HepG2 (cell line): ENCODE measurements around the gene DDRGK1. TPM values are rescaled to one million over a fixed set of nuclear protein-coding genes. Genes with fewer than 3 reads are reported as not detected.

Experiments used
- ARNTL ChIP-seq: sonication (generic); formaldehyde crosslinking; IDR thresholded peaks from 2 replicates; pipeline ENCODE4 v1.4.0; 2020; ENCODE audit warnings: mild to moderate bottlenecking, missing genetic modification reagents
- FIP1L1 ChIP-seq: fragments of 200-400 bp; formaldehyde crosslinking; IDR thresholded peaks from 2 replicates; pipeline ENCODE4 v1.6.1; 2018; ENCODE audit warnings: low read depth, mild to moderate bottlenecking, low read length, moderate library complexity, borderline replicate concordance; ENCODE audit not compliant: insufficient read depth
- GABPB1 ChIP-seq: IDR thresholded peaks from 2 replicates; pipeline ENCODE4 v1.6.1; 2016; ENCODE audit warnings: mild to moderate bottlenecking, missing genetic modification reagents, moderate library complexity, missing compliant biosample characterization
- KDM5A ChIP-seq: fragments of 200-600 bp; sonication (generic); IDR thresholded peaks from 2 replicates; pipeline ENCODE4 v1.7.0; 2018; ENCODE audit warnings: antibody characterized with exemption, mild to moderate bottlenecking, low read length, borderline replicate concordance
- KLF16 ChIP-seq, 2 experiments: sonication (generic) in 1 of 2; formaldehyde crosslinking in 1 of 2; IDR thresholded peaks; 2 replicates each; pipeline versions ENCODE4 v1.6.1 to v1.8.0; 2016 to 2023; ENCODE audit warnings: missing genetic modification reagents in 2 of 2, missing compliant biosample characterization in 1 of 2
- NFATC3 ChIP-seq: sonication (generic); formaldehyde crosslinking; IDR thresholded peaks from 2 replicates; pipeline ENCODE4 v1.5.1; 2020; ENCODE audit warnings: mild to moderate bottlenecking, missing genetic modification reagents
- RFX3 ChIP-seq: IDR thresholded peaks from 2 replicates; pipeline ENCODE4 v1.6.1; 2016; ENCODE audit warnings: missing biosample characterization, missing genetic modification reagents
- SOX6 ChIP-seq, 2 experiments: fragments of 450-650 bp in 1 of 2; sonication (generic) in 1 of 2; formaldehyde crosslinking in 1 of 2; IDR thresholded peaks; 2 replicates each; pipeline versions ENCODE4 v1.4.0 to v1.6.1; 2017 to 2020; ENCODE audit warnings: antibody characterized with exemption in 1 of 2, mild to moderate bottlenecking in 1 of 2, missing genetic modification reagents in 1 of 2
- ZEB1 ChIP-seq: IDR thresholded peaks from 2 replicates; pipeline ENCODE4 v1.6.1; 2012; ENCODE audit warnings: mild to moderate bottlenecking, low read depth, inconsistent platforms; ENCODE audit not compliant: insufficient replicate concordance
- ZMYM4 ChIP-seq: sonication (generic); formaldehyde crosslinking; IDR thresholded peaks from 2 replicates; pipeline ENCODE4 v1.8.1; 2023; ENCODE audit warnings: mild to moderate bottlenecking, missing genetic modification reagents
- ZNF260 ChIP-seq: sonication (generic); formaldehyde crosslinking; IDR thresholded peaks from 2 replicates; pipeline ENCODE4 v1.4.0; 2020; ENCODE audit warnings: missing genetic modification reagents, low read depth, mild to moderate bottlenecking, borderline replicate concordance
- ZNF737 ChIP-seq: sonication (generic); formaldehyde crosslinking; IDR thresholded peaks from 2 replicates; pipeline ENCODE4 v1.5.0; 2020; ENCODE audit warnings: missing genetic modification reagents, mild to moderate bottlenecking, borderline replicate concordance
- ZSCAN31 ChIP-seq: sonication (generic); formaldehyde crosslinking; IDR thresholded peaks from 2 replicates; pipeline ENCODE4 v1.5.0; 2020; ENCODE audit warnings: low read depth, mild to moderate bottlenecking, missing genetic modification reagents
- polyA plus RNA-seq, 8 experiments: library from polyadenylated mRNA; depleted of rRNA in 3 of 8; stranded (reverse) in 7 of 8; unstranded in 1 of 8; fragments of >200 nt; fragmentation: Illumina TruSeq in 4 of 8; extraction: Trizol in 4 of 8; gene quantifications; 2 replicates each; pipeline versions ENCODE4 v1.2.1 to v1.2.3, GENCODE V29; 2011 to 2016; ENCODE audit warnings: low read depth in 4 of 8, missing spikeins in 1 of 8, mixed read lengths in 1 of 8; ENCODE audit not compliant: insufficient read depth in 1 of 8
- total RNA-seq, 5 experiments: library from RNA; depleted of rRNA; stranded (reverse); fragments of >200 nt; fragmentation: Illumina TruSeq; extraction: Trizol; gene quantifications; 2 replicates each; pipeline ENCODE4 v1.2.3, GENCODE V29; 2016; ENCODE audit warnings: low read depth in 1 of 5
- TF ChIP-seq, protein P1 (sequence below): sonication (generic); formaldehyde crosslinking; IDR thresholded peaks from 2 replicates; pipeline ENCODE4; 2020; ENCODE audit warnings: missing genetic modification reagents, mild to moderate bottlenecking, borderline replicate concordance
- TF ChIP-seq, protein P2 (sequence below): sonication (generic); formaldehyde crosslinking; IDR thresholded peaks from 2 replicates; pipeline ENCODE4 v1.4.0; 2020; ENCODE audit warnings: missing genetic modification reagents
- TF ChIP-seq, protein P3 (sequence below): sonication (generic); formaldehyde crosslinking; conservative IDR thresholded peaks from 2 replicates; pipeline ENCODE4 v1.4.0; 2020; ENCODE audit warnings: missing genetic modification reagents
- TF ChIP-seq, protein P4 (sequence below): sonication (generic); formaldehyde crosslinking; IDR thresholded peaks from 2 replicates; pipeline ENCODE4 v1.4.0; 2020; ENCODE audit warnings: missing genetic modification reagents
- TF ChIP-seq, protein P5 (sequence below): fragments of 450-650 bp; IDR thresholded peaks from 2 replicates; pipeline ENCODE4 v1.6.1; 2016

The DDRGK1 gene
- total and polyA plus RNA-seq, 2 of the 13 experiments (the other 11 are each of a cell fraction or from before 2014, with no cell fraction given) = 96.7 to 149 TPM

DNA sequence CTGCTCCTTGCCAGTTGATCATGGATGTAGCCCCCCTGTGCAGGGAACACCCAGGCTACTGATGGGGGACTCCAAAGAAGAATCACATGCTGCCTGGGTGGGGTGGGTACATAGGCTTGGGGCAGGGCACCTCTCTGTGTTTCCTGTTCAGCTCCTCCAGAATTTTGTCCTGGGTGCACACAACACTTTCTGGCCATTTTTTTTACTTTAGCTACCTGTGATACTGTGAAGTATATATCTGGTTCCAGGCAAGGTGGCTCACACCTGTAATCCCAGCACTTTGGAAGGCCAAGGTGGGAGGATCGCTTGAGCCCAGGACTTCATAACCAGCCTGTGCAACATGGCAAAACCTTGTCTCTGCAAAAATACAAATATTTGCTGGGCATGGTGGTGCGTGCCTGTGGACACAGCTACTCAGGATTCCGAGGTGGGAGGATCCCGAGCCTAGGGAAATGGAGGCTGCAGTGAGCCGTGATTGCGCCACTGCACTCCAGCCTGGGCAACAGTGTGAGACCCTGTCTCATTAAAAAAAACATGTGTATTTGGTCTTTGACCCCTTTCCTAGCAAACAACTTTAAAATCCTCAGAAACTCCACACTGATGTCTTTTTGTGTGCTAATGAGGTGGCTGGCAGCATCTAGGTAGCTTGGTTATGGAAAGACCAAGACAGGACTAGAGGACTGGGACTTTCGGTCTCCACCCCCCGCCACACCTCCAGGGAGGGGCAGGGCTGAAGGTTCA is 20.4 kb upstream of the DDRGK1 start (continued):
- TF ChIP-seq, protein P1, sequence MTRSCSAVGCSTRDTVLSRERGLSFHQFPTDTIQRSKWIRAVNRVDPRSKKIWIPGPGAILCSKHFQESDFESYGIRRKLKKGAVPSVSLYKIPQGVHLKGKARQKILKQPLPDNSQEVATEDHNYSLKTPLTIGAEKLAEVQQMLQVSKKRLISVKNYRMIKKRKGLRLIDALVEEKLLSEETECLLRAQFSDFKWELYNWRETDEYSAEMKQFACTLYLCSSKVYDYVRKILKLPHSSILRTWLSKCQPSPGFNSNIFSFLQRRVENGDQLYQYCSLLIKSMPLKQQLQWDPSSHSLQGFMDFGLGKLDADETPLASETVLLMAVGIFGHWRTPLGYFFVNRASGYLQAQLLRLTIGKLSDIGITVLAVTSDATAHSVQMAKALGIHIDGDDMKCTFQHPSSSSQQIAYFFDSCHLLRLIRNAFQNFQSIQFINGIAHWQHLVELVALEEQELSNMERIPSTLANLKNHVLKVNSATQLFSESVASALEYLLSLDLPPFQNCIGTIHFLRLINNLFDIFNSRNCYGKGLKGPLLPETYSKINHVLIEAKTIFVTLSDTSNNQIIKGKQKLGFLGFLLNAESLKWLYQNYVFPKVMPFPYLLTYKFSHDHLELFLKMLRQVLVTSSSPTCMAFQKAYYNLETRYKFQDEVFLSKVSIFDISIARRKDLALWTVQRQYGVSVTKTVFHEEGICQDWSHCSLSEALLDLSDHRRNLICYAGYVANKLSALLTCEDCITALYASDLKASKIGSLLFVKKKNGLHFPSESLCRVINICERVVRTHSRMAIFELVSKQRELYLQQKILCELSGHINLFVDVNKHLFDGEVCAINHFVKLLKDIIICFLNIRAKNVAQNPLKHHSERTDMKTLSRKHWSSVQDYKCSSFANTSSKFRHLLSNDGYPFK = peak; percentile 69; the same call in 1 of the 2 replicates
- TF ChIP-seq GABPB1 (CRISPR knock-in tag) (peak; percentile 60; the same call in 1 of the 2 replicates), ZMYM4 (CRISPR knock-in tag) (0 out of 2 replicates have a peak, but pooled peaks have one; percentile 55), ARNTL (CRISPR knock-in tag) (0 out of 2 replicates have a peak, but pooled peaks have one; percentile 48), ZNF260 (no peak), ZEB1 (peak; percentile 87), ZNF737 (CRISPR knock-in tag) (no peak), SOX6 (IDR thresholded peaks at IDR 0.05) (no peak), SOX6 (CRISPR knock-in tag; IDR thresholded peaks at IDR 0.05) (peak; percentile 89), FIP1L1 (no peak), RFX3 (CRISPR knock-in tag) (0 out of 2 replicates have a peak, but pooled peaks have one; percentile 34), ZSCAN31 (CRISPR knock-in tag) (peak; percentile 70; the same call in 1 of the 2 replicates), KDM5A (no peak), KLF16 (CRISPR knock-in tag; IDR thresholded peaks at IDR 0.05) (peak in 1 of 2 experiments; percentile 65; a peak in 1 of 4 replicates), NFATC3 (CRISPR knock-in tag) (no peak)
- TF ChIP-seq, protein P2, sequence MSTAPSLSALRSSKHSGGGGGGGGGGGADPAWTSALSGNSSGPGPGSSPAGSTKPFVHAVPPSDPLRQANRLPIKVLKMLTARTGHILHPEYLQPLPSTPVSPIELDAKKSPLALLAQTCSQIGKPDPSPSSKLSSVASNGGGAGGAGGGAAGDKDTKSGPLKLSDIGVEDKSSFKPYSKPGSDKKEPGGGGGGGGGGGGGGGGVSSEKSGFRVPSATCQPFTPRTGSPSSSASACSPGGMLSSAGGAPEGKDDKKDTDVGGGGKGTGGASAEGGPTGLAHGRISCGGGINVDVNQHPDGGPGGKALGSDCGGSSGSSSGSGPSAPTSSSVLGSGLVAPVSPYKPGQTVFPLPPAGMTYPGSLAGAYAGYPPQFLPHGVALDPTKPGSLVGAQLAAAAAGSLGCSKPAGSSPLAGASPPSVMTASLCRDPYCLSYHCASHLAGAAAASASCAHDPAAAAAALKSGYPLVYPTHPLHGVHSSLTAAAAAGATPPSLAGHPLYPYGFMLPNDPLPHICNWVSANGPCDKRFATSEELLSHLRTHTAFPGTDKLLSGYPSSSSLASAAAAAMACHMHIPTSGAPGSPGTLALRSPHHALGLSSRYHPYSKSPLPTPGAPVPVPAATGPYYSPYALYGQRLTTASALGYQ (CRISPR knock-in tag) = peak; percentile 70; the same call in 1 of the 2 replicates
- TF ChIP-seq, protein P3, sequence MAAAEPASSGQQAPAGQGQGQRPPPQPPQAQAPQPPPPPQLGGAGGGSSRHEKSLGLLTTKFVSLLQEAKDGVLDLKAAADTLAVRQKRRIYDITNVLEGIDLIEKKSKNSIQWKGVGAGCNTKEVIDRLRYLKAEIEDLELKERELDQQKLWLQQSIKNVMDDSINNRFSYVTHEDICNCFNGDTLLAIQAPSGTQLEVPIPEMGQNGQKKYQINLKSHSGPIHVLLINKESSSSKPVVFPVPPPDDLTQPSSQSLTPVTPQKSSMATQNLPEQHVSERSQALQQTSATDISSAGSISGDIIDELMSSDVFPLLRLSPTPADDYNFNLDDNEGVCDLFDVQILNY (CRISPR knock-in tag) = no peak
- TF ChIP-seq, protein P4, sequence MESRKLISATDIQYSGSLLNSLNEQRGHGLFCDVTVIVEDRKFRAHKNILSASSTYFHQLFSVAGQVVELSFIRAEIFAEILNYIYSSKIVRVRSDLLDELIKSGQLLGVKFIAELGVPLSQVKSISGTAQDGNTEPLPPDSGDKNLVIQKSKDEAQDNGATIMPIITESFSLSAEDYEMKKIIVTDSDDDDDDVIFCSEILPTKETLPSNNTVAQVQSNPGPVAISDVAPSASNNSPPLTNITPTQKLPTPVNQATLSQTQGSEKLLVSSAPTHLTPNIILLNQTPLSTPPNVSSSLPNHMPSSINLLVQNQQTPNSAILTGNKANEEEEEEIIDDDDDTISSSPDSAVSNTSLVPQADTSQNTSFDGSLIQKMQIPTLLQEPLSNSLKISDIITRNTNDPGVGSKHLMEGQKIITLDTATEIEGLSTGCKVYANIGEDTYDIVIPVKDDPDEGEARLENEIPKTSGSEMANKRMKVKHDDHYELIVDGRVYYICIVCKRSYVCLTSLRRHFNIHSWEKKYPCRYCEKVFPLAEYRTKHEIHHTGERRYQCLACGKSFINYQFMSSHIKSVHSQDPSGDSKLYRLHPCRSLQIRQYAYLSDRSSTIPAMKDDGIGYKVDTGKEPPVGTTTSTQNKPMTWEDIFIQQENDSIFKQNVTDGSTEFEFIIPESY (CRISPR knock-in tag) = peak; percentile 90
- TF ChIP-seq, protein P5, sequence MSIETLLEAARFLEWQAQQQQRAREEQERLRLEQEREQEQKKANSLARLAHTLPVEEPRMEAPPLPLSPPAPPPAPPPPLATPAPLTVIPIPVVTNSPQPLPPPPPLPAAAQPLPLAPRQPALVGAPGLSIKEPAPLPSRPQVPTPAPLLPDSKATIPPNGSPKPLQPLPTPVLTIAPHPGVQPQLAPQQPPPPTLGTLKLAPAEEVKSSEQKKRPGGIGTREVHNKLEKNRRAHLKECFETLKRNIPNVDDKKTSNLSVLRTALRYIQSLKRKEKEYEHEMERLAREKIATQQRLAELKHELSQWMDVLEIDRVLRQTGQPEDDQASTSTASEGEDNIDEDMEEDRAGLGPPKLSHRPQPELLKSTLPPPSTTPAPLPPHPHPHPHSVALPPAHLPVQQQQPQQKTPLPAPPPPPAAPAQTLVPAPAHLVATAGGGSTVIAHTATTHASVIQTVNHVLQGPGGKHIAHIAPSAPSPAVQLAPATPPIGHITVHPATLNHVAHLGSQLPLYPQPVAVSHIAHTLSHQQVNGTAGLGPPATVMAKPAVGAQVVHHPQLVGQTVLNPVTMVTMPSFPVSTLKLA = no peak
